BLaER1 (cell line): ENCODE results near the gene KIRREL3.

Source experiments
- H3K27ac ChIP-seq: shearing (Covaris generic); formaldehyde crosslinking; 2 replicates; pipeline ENCODE4 v1.8.1; 2022
- H3K27me3 ChIP-seq: shearing (Covaris generic); formaldehyde crosslinking; 2 replicates; pipeline ENCODE4 v1.8.1; 2022
- H3K36me3 ChIP-seq: shearing (Covaris generic); formaldehyde crosslinking; 2 replicates; pipeline ENCODE4 v1.8.1; 2022
- H3K4me1 ChIP-seq: shearing (Covaris generic); formaldehyde crosslinking; 2 replicates; pipeline ENCODE4 v1.8.1; 2022
- H3K4me2 ChIP-seq: shearing (Covaris generic); formaldehyde crosslinking; 2 replicates; pipeline ENCODE4 v1.8.1; 2022
- H3K4me3 ChIP-seq: shearing (Covaris generic); formaldehyde crosslinking; 2 replicates; pipeline ENCODE4 v1.8.1; 2022
- H3K9ac ChIP-seq: shearing (Covaris generic); formaldehyde crosslinking; 2 replicates; pipeline ENCODE4 v1.8.1; 2022
- H3K9me3 ChIP-seq: shearing (Covaris generic); formaldehyde crosslinking; 2 replicates; pipeline ENCODE4 v1.8.1; 2022
- H4K20me1 ChIP-seq: shearing (Covaris generic); formaldehyde crosslinking; 2 replicates; pipeline ENCODE4 v1.8.1; 2022
- Cebpa-rat ChIP-seq: shearing (Covaris generic); IDR thresholded peaks from 2 replicates; pipeline ENCODE4 v1.8.1; 2022

The KIRREL3 gene

GRCh38 chr11:126575849-126576248, 424.7 kb downstream of the KIRREL3 start:
- H3K36me3 ChIP-seq: no peaks in the 10 kb centered on the region
- H3K4me2 ChIP-seq: no peak overlapping the region
- no peak overlapping the region for H3K9ac ChIP-seq
- no peaks in the 10 kb centered on the region for H3K27me3 ChIP-seq
- H3K27ac ChIP-seq: no peak overlapping the region
- no peaks in the 10 kb centered on the region for H3K9me3 ChIP-seq
- no peaks in the 10 kb centered on the region for H4K20me1 ChIP-seq
- H3K4me1 ChIP-seq: no peaks in the 10 kb centered on the region
- H3K4me3 ChIP-seq: no peak overlapping the region
- TF ChIP-seq Cebpa-rat: no peak

- no peak for TF ChIP-seq Cebpa-rat
- Histone ChIP-seq H3K4me3 (no peak overlapping the region), H3K4me2 (no peak overlapping the region), H3K27me3 (no peaks in the 10 kb centered on the region), H3K4me1 (no peaks in the 10 kb centered on the region), H3K9me3 (no peaks in the 10 kb centered on the region), H3K36me3 (no peaks in the 10 kb centered on the region), H3K27ac (no peak overlapping the region), H4K20me1 (no peaks in the 10 kb centered on the region), H3K9ac (no peak overlapping the region)
Measured at GRCh38 chr11:126573325-126573978, 427.1 kb downstream of the KIRREL3 start.

- Histone ChIP-seq H3K4me2 (no peak overlapping the region), H3K27me3 (no peaks in the 10 kb centered on the region), H3K9me3 (no peaks in the 10 kb centered on the region), H3K9ac (no peak overlapping the region), H3K36me3 (no peaks in the 10 kb centered on the region), H3K4me3 (no peak overlapping the region), H3K4me1 (no peaks in the 10 kb centered on the region), H3K27ac (no peak overlapping the region), H4K20me1 (no peaks in the 10 kb centered on the region)
- no peak for TF ChIP-seq Cebpa-rat
Measured at GRCh38 chr11:126570489-126570888, 430.1 kb downstream of the KIRREL3 start.

- TF ChIP-seq Cebpa-rat: no peak
- no peaks in the 10 kb centered on the region for H3K9me3 ChIP-seq
- H3K4me3 ChIP-seq: no peak overlapping the region
- no peaks in the 10 kb centered on the region for H3K4me1 ChIP-seq
- no peaks in the 10 kb centered on the region for H3K27me3 ChIP-seq
- H3K9ac ChIP-seq: no peak overlapping the region
- H3K4me2 ChIP-seq: no peak overlapping the region
- H3K36me3 ChIP-seq: no peaks in the 10 kb centered on the region
- no peak overlapping the region for H3K27ac ChIP-seq
- H4K20me1 ChIP-seq: peaks cover 7% of the 10 kb centered on the region; the same call in 1 of the 2 replicates
Measured at GRCh38 chr11:126567419-126567818, 433.2 kb downstream of the KIRREL3 start.

- Histone ChIP-seq H3K9me3 (no peaks in the 10 kb centered on the region), H3K9ac (no peak overlapping the region), H3K4me1 (no peaks in the 10 kb centered on the region), H3K27ac (no peak overlapping the region), H3K4me2 (no peak overlapping the region), H4K20me1 (peaks cover 7% of the 10 kb centered on the region; the same call in 1 of the 2 replicates), H3K4me3 (no peak overlapping the region), H3K36me3 (no peaks in the 10 kb centered on the region), H3K27me3 (no peaks in the 10 kb centered on the region)
- no peak for TF ChIP-seq Cebpa-rat
Measured at GRCh38 chr11:126564566-126564965, 436.0 kb downstream of the KIRREL3 start.

GRCh38 chr11:126561327-126561893, 439.2 kb downstream of the KIRREL3 start:
- no peaks in the 10 kb centered on the region for H3K4me1 ChIP-seq

GRCh38 chr11:126560221-126560620, 440.3 kb downstream of the KIRREL3 start:
- H3K27ac ChIP-seq: no peak overlapping the region
- no peak overlapping the region for H3K4me2 ChIP-seq
- H3K27me3 ChIP-seq: no peaks in the 10 kb centered on the region
- H3K9me3 ChIP-seq: no peaks in the 10 kb centered on the region
- no peak for TF ChIP-seq Cebpa-rat
- no peaks in the 10 kb centered on the region for H3K36me3 ChIP-seq
- H3K4me3 ChIP-seq: no peak overlapping the region
- H3K9ac ChIP-seq: no peak overlapping the region
- H3K4me1 ChIP-seq: no peaks in the 10 kb centered on the region
- H4K20me1 ChIP-seq: peaks cover 7% of the 10 kb centered on the region; the same call in 1 of the 2 replicates

More at GRCh38 chr11:126561327-126561893, 439.2 kb downstream of the KIRREL3 start:
- no peak for TF ChIP-seq Cebpa-rat
- Histone ChIP-seq H3K36me3 (no peaks in the 10 kb centered on the region), H3K4me2 (no peak overlapping the region), H3K9me3 (no peaks in the 10 kb centered on the region), H3K4me3 (no peak overlapping the region), H3K27ac (no peak overlapping the region), H3K27me3 (no peaks in the 10 kb centered on the region), H4K20me1 (peaks cover 7% of the 10 kb centered on the region; the same call in 1 of the 2 replicates), H3K9ac (no peak overlapping the region)

- Histone ChIP-seq H3K36me3 (no peaks in the 10 kb centered on the region), H3K9ac (no peak overlapping the region), H3K9me3 (no peaks in the 10 kb centered on the region), H3K4me3 (no peak overlapping the region), H3K27ac (no peak overlapping the region), H4K20me1 (no peaks in the 10 kb centered on the region), H3K27me3 (no peaks in the 10 kb centered on the region), H3K4me1 (no peaks in the 10 kb centered on the region), H3K4me2 (no peak overlapping the region)
- TF ChIP-seq Cebpa-rat: no peak
Measured at GRCh38 chr11:126548581-126549550, 451.7 kb downstream of the KIRREL3 start.

- no peaks in the 10 kb centered on the region for H3K27me3 ChIP-seq
- H3K9me3 ChIP-seq: no peaks in the 10 kb centered on the region
- no peak for TF ChIP-seq Cebpa-rat
- H3K4me3 ChIP-seq: no peak overlapping the region
- no peaks in the 10 kb centered on the region for H3K36me3 ChIP-seq
- no peak overlapping the region for H3K27ac ChIP-seq
- H3K4me1 ChIP-seq: no peaks in the 10 kb centered on the region
- no peak overlapping the region for H3K9ac ChIP-seq
- no peak overlapping the region for H3K4me2 ChIP-seq
- H4K20me1 ChIP-seq: no peaks in the 10 kb centered on the region
Measured at GRCh38 chr11:126547691-126548090, 452.9 kb downstream of the KIRREL3 start.

GRCh38 chr11:126547161-126547560, 453.4 kb downstream of the KIRREL3 start:
- no peaks in the 10 kb centered on the region for H3K27me3 ChIP-seq
- H3K4me3 ChIP-seq: no peak overlapping the region
- no peaks in the 10 kb centered on the region for H3K4me1 ChIP-seq
- H3K36me3 ChIP-seq: no peaks in the 10 kb centered on the region
- no peaks in the 10 kb centered on the region for H4K20me1 ChIP-seq
- H3K9ac ChIP-seq: no peak overlapping the region
- no peaks in the 10 kb centered on the region for H3K9me3 ChIP-seq
- no peak for TF ChIP-seq Cebpa-rat
- no peak overlapping the region for H3K4me2 ChIP-seq
- H3K27ac ChIP-seq: no peak overlapping the region
